ENCODE results near the gene ALK.

DNA sequence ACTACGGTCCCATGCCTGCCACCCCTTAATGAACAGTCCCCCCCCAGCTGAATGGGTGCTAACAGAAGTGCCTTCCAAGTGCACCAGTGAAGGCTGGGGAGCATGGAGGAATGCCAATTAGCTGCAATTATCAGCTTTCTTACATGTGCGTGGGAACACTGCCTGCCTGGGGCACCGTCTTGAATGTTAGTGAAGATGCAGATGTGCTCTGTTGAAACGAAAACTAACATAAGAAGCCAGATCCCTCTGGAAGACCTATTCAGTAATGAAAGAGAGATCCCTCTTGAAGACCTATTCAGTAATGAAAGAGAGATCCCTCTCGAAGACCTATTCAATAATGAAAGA is 651.6 kb downstream of the ALK start:
- TF ChIP-seq, protein P1, sequence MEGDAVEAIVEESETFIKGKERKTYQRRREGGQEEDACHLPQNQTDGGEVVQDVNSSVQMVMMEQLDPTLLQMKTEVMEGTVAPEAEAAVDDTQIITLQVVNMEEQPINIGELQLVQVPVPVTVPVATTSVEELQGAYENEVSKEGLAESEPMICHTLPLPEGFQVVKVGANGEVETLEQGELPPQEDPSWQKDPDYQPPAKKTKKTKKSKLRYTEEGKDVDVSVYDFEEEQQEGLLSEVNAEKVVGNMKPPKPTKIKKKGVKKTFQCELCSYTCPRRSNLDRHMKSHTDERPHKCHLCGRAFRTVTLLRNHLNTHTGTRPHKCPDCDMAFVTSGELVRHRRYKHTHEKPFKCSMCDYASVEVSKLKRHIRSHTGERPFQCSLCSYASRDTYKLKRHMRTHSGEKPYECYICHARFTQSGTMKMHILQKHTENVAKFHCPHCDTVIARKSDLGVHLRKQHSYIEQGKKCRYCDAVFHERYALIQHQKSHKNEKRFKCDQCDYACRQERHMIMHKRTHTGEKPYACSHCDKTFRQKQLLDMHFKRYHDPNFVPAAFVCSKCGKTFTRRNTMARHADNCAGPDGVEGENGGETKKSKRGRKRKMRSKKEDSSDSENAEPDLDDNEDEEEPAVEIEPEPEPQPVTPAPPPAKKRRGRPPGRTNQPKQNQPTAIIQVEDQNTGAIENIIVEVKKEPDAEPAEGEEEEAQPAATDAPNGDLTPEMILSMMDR (IDR thresholded peaks at IDR 0.05) = no peak
- no peak for TF ChIP-seq POLR2A (IDR thresholded peaks at IDR 0.05)
